HG03097 (cell line): ENCODE measurements around the gene NEXN.

Source experiments
- ATAC-seq: cut with Tn5 transposase; IDR thresholded peaks from one replicate; pipeline ENCODE4 v1.9.1; 2021; ENCODE audit not compliant: unreplicated experiment, low FRiP score

The NEXN gene

DNA sequence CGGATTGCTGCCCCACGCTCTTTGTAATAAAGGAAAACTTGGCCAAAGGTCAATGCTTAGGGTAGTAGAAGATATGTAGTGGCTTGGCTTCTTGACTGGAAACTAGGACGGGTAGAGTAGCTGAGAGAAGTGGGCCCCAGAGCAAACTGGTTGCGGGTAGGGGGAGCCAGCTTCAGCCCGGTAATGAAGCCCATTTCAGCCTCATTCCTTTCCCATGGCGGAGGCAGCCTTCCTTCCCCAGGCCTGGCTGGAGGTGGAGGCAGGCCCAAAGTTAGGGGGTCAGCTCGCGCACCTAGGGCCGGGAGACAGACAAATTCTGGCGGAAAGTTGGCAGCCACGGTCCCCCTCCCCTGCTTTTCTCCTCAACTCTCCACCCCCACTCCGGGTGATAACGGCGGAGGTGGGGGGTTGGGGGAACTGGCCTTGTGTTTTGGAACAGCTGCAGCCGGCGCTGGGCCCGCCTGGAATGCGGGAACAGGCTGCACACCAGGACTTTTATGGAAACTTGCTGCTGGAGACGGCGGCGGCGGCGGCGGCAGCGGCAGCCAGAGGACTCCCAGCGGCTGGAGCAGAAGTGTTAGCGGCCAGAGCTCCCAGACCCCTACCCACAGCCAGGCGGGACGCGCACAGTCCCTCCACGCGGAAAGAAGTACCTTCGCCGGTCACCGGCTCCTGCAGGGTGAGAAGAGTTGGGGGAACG, at the start of gene NEXN:
Gene NEXN, plus strand, starts transcription at position 544 of the 700 bp plus-strand sequence. CDS start 27,483 bp downstream, outside the sequence.
- no peak for ATAC-seq

DNA sequence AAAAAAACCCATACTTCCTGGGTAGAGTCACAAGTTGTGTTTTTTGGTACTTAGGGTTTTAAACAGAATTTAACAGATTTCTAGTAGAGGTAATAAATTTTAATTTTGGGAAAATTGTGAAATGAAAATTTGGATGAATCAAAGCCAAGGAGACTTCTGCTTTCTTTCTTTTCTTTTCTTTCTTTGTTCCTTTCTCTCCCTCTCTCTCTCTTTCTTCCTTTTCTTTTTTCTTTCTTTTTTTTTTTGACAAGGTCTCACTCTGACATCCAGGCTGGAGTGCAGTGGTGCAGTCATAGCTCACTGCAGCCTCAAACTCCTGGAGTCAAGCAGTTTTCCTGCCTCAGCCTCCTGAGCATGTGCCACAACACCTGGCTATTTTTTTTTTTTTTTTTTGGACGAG, 46.9 kb upstream of the NEXN start:
- ATAC-seq = no peak

- ATAC-seq = no peak
These were observed 42.5 kb upstream of the NEXN start for GRCh38 chr1:77845951-77846350.

DNA sequence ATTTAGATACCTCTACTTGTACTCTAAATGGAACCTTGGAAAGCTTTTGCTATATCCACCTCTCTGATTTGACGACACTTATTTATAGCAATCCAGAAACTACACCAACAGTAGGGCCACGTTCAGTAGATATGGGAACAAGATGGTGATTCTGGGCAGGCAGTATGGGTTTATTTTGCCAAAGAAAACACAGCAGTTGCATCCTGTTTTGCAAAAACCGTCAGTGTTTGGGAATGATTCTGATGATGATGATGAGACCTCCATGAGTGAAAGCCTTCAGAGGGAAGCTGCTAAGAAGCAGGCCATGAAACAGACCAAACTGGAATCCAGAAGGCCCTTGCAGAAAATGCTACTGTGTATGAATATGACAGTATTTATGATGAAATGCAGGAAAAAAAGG, 41.5 kb upstream of the NEXN start:
- ATAC-seq = no peak

- no peak for ATAC-seq
These were observed 40.8 kb upstream of the NEXN start for GRCh38 chr1:77847621-77848080.

DNA sequence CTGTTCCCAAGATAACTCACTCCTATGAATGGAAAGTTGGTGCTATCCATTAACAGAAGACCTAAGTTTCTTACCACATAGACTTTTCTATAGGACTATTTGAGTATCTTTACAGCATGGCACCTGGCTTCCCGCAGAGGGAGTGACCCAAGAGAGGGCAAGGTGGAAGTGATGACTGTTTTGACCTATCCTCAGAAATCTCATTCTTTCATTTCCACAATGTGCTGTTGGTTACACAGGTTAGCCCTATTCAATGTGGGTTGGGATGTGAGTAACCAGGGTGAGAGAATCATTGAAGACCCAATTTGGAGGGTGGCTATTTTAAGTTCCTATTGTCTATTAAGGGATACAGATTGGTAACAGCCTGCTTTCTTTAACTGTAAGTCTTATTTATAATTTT, 38.3 kb upstream of the NEXN start:
- no peak for ATAC-seq

- no peak for ATAC-seq
These were observed 30.9 kb upstream of the NEXN start for GRCh38 chr1:77857552-77857951.

DNA sequence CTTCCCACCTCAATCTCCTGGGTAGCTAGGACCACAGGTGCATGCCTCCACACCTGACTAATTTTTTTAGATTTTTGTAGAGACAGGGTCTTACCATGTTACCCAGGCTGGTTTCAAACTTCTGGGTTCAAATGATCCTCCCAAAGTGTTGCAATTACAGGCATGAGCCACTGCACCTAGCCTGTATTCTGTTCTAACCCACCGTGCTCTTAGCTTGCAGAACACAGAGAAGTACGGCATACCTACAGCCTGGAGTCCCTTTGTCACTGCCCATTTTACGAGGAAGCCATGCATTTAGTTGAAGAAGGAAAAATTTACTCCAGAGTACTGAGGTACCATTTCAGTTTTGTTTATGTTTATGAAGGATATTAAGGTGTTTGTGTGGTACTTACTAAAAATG, 29.7 kb upstream of the NEXN start:
- no peak for ATAC-seq

- ATAC-seq = no peak
These were observed 29.2 kb upstream of the NEXN start for GRCh38 chr1:77859248-77859647.

DNA sequence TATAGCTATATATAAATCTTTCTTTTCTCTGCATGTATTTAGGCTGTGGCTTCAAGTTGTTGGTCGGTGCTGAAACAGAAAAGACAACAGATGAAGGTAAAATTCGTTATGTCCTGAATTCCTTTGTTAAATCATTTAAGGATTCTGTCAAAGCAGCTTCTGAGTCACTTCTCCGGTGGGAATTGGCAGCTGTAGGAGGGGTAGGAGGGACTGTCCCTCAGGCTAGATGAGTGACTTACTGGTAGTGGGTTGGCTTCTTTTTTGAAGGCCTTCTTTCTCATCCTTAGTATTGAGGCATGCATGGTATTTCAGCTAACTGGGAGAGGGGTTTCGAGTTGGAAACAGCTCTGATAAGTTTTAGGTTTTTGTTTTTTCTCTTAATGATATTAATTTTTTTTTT, 22.1 kb upstream of the NEXN start:
- ATAC-seq = no peak

DNA sequence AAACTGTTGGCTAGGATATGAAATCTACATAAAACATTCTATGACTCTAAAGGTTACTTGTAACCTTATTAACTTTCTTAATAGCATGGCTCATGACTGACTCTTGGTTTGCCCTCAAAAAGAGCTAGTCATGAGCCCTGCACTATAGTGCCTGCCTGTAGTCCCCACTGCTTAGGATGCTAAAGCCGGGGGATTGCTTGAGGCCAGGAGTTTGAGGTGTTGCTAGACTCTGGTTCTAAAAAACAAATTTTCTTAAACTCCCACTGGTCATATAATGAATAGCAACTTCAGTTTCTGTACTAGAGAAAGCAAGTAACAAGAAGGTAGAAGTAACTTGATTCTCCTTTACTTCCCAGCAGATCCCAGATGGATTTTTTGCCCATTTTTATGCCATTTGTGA, 15.8 kb upstream of the NEXN start:
- ATAC-seq = no peak

GRCh38 chr1:77873461-77873860, 15.0 kb upstream of the NEXN start:
- ATAC-seq = no peak

DNA sequence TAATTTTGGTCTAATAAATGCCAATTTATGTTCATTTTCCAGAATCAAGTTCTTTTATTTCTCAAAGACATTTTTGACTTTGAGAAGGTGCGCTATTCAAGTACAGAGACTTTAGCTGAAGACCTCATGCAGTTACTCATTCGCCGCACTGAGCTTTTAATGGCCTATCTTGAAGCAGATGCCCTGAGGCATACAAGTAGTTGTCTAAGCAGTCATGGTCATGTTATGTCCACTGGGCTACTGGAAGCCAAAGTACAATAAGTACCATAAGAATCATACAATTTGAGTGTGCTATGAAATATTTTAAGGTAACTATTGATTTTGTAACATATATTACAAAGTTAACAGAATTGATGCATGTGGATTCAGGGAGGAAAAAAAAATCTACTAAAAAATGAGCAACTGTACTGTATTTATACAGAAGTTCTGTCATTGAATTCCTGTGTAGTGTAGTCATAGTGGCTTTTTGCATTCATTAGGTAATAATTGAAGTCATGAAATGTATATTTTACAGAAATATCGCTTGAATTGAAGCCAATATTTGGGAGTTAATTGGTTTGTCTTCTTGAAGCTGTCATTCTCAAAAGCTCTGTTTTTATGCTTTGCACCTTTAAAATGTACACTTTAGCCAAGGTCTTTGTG, 13.5 kb upstream of the NEXN start:
- ATAC-seq = no peak

DNA sequence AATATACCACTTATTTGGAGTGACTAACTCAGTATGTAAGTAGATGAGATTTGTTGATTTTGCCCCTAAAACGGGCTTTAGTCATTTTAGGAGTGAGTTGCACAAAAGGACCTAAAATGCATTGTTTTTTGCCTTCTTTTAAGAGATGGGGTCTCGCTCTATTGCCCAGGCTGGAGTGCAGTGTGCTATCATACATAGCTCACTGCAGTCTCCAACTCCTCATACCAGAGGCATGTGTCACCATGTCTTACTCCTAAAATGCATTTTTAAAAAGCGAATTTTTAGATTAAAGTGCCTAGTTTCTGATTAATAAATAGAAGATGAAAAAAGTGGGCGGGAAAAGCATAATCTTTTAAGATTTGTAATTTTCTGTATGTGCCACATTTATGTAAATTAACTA, 11.5 kb upstream of the NEXN start:
- no peak for ATAC-seq

GRCh38 chr1:77881061-77881460, 7.4 kb upstream of the NEXN start:
- ATAC-seq = no peak

- ATAC-seq = no peak
These were observed 6.0 kb upstream of the NEXN start for GRCh38 chr1:77882411-77882810.

DNA sequence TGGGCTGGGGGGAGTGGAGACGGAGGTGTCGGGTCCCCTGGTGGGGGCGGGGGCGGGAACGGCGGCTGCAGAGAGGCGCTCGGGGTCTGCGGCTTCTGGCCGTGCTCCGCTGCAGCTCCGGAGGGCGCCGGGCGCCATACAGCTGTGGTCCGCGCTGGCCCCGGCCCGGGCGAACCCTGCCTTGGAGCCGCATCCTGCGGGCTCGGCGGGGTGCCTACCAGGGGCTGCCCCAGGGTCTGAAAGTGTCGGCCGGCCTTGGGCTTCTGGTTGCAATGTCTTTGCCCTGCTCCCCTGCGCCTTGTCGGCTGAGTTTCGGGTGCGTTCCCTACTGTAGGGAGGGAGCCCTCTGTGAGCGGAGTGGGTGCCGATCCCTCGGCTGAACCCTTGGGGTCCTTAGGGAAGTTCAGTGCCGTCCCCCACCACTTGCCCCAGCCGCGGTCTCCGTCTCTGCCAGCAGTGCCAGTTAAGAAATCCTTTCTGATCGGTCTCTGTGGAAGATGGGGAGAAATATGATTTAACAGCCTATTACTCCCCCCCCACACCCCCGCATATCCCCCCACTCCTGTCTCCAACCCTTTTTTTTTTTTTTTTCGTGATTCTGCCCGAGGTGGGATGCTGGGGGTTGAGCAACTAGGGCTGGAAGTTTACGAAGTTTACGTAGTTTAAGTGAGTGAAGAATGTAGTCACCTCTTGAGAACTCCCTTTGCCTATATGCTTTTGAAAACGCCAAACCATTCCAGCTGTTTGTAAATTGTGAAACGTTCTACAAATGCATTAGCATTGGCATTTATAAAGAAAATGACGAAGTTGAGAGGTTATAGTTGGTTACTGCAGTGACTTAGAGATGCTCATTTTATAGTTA, 588 bp downstream of the NEXN start:
- no peak for ATAC-seq

GRCh38 chr1:77889671-77890070, 1.2 kb downstream of the NEXN start:
- no peak for ATAC-seq

GRCh38 chr1:77891200-77891599, 2.8 kb downstream of the NEXN start:
- no peak for ATAC-seq

- no peak for ATAC-seq
These were observed 11.4 kb downstream of the NEXN start for GRCh38 chr1:77899647-77900320.
